ENCODE data around the gene DYRK1B.

The DYRK1B gene

DNA sequence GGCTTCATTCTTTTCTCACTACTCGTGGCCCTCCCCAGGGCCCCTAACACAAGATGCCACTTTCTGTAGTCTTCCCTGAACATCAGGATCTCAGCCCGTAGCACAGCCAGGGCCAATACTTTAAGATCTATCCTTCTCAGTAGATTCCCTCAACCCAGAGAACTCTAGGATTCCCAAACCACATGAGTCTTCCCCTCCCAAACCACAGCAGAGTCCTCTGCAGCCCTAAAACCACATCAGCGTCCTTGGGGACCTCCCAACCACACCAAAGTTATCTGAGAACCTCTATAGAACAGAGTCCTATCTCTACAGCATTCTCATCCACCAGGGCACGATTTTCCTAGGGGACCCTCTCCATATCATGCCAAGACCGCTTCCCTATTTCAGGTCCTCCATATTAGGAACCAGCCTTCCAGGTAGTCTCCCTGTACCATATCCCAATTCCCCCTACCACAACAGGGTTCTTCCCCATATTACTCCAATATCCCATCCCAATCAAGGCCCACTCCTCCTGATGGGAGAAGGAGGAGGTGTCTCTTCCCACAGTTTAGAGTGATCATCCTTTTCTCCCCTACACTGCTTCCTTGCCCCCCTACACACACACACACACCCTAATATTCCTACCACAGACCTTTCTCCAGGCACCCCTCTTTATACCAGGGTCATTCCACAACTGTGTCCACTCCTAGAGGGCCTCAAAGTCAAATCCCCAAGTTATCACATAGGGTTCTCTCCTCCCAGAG, 1.4 kb downstream of the DYRK1B start:
- no peak for DNase-seq (ENCODE audit: extremely low read depth in 1 of 2, low read depth in 1 of 2)

DNA sequence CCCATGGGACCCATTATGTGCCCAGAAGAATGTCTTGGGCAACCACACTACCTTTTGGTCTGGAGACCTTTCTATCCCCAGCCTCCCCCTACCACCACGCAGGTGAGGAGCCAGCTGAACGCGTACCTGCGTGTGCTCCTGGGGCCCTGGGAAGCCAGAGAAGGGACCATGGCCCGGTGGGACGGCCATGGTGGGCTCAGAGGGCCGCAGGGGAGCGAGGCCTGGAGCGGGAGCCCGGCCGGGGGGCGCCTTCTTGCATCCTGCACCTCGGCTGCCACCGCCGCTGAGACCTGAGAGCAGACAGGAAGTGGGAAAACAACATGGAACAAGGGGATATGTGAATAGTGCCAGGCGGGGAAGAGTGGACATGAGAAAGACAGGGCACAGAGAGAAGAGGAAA, 2.3 kb downstream of the DYRK1B start:
- DNase-seq (ENCODE audit: extremely low read depth in 1 of 2, low read depth in 1 of 2): no peak

DNA sequence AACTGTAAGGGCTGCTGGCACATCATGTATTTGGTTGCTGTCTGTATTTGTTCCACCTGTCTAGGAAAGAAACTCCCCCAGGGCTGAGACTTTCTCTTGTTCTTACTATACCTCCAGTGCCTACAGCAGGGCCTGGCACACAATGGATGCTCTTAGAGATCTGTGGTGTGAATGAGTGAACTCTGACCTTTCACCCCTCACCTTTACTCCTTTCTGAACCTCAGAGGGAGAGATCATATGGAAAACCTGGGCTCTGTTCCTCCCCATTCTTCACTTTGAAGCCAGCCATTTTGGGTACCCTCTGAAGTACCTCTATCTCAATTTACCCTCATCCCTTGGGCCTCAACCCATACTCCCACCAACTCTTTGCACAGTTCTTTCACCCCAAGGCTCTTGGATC, 3.1 kb downstream of the DYRK1B start:
- no peak for DNase-seq (ENCODE audit: extremely low read depth in 1 of 2, low read depth in 1 of 2)

DNA sequence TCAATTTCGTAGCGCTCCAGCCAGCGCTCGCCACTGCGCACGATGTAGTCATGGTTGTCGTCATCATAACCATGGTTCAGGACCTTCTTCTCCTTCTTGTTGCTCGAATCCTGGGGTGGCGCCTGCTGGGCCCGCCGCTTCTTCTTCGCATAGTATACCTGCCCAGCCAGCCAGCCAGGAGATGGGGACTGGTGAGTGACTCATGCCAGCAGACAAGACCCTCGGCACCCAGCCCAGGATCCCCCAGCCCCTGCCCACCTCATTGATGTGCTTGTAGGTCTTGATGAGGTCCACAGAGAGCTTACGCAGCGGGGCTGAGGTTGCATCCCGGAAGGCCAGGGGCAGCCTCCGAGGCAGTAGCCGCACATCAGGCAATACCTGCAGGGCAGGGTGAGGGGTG, 3.6 kb downstream of the DYRK1B start:
- no peak for DNase-seq (ENCODE audit: extremely low read depth in 1 of 2, low read depth in 1 of 2)

DNA sequence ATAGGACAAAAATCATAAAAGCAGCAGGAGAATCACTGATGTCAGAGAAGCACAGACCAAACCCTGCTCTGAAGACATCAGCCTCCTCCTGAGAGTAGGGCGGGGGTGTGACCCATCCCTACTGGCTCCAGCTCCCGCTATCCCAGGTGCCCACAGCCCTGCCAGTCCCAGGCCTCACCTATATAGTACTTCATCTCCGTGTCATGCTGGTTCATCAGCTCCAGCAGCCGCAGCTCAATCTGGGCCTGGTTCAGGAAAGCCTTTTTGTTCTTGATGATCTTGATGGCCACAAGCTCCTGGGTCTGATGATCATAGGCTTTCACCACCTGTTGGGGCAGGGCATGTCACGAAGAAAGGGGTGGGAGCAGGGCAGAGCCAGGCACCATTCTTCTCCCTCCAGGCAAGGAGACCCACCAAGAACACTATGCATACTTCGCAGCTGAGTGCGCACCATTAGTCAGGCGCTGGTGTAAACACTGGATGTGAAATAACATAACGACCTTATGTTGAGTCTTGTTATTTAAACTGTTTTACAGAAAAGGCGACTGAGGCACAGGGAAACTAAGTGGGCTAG, 4.2 kb downstream of the DYRK1B start:
- DNase-seq (ENCODE audit: extremely low read depth in 1 of 2, low read depth in 1 of 2): no peak

DNA sequence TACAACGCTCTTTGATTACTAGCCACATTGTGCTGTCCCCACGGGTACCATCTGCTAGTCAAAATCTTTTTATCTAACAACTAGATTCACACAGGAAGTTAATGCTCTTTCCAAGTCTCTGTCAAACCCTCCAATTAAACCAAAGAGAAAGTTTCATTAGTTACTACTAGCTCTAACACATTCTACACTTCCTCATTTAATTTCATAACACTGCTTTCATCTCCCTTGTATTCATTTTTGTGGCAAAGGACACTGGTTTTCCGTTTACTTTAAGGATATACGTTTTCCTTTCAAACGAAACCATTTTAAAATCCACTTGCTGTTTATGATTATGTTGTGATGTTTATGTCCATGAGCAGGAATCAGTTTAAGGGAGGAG, 5.3 kb downstream of the DYRK1B start:
- no peak for DNase-seq (ENCODE audit: extremely low read depth in 1 of 2, low read depth in 1 of 2)

DNA sequence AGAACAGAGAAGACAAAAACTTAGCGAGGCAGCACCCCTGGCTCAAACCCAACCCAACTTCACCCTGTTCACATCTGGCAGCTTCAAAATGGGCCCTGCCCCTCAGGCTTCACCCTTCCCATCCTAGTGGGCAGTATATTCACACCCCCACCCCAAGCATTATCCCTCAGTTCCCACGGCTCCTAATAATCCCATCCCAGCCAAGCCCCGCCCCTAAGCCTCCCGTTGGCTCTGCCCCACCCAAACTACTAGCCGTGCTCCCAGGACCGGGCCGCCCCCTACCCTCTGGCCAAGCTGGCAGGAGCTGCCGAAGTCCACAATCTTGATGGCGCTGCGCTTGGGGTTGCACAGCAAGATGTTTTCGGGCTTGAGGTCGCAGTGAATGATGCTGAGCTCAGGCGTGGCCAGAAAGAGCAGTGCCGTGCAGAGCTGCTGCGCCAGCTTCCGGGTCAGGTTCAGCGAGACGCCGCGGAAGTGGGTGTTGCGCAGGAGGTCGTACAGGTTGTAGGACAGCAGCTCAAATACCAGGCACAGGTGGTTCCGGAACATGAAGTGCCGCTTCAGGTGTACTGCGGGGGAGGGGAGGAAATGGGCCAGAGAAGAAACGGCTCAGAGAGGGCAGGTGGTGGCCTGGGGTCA, 5.8 kb downstream of the DYRK1B start:
- DNase-seq (ENCODE audit: extremely low read depth in 1 of 2, low read depth in 1 of 2): no peak

DNA sequence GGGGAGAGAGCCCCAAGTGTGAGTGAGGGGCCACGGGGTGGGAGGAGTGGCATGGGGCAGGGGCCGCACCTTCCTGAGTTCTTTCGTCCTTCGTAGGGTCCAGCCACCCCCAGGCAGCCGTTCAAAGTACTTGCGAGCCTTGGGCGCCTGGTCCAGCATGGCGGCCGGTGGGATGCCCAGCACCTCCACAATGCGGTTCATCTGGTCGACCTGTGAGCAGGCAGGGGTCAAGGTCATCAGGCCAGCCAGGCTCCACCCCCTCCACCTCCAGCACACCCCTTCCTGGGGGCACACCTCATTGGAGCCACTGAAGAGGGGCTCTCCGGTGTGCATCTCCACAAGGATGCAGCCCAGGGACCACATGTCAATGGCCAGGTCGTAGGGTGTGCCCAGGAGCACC, 6.7 kb downstream of the DYRK1B start:
- DNase-seq (ENCODE audit: extremely low read depth in 1 of 2, low read depth in 1 of 2): no peak

DNA sequence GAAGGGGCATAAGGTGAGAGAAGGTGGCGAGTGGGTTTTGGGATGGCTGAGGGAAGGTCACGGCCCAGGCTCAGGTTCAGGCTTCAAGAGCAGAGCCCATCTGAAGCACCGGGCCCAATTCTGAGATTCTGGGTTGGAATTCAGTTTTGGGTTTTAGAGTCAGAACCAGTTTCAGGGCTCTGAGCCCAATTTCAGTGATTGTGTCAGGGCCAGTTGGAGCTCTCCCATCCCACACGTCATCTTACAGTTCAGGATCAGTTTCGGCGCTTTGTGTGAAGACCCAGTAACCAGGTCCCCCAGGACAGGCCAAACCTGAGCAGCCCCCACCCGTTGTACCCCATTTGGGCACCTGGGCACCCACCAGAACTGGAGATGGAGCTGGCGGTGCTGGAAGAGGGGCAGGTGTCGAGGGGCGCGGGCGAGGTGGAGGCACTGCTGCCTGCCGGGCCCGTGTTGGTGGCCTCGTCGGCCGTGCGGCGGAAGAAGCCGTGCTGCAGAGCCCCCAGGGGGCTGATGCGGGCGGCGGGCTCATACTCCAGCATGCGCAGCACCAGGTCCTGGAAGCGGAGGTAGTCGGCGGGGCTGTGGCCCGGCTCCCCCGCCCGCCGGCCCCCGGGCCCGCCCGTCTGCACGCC, 7.5 kb downstream of the DYRK1B start:
- no peak for DNase-seq (ENCODE audit: extremely low read depth in 1 of 2, low read depth in 1 of 2)

DNA sequence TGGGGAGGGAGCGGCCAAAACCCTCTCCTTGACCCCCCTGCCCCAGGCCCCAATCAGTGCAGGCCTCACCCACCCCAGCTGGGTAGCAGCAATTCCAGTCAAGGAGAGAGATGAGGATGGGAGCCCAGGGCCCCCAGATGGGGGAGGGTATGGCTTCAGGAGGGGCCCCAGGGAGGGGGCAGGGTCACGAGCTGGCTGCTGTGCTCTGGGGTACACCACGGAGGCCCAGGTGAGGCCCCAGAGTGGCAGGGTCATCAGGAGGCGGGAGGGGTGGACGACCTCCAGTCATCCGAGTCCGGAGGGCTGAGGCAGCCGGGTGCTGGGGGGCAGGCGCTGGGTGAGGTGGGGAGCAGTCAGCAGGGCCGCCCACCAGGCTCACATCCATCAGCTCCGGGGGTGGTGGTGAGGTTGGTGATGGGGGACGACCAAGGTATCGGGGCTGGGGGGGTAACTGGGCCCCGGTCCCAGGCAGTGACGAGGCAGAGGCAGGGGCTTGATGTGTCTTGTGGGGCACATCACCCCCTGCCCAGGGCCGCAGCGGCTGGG, 8.4 kb downstream of the DYRK1B start:
- DNase-seq (ENCODE audit: extremely low read depth in 1 of 2, low read depth in 1 of 2): no peak

DNA sequence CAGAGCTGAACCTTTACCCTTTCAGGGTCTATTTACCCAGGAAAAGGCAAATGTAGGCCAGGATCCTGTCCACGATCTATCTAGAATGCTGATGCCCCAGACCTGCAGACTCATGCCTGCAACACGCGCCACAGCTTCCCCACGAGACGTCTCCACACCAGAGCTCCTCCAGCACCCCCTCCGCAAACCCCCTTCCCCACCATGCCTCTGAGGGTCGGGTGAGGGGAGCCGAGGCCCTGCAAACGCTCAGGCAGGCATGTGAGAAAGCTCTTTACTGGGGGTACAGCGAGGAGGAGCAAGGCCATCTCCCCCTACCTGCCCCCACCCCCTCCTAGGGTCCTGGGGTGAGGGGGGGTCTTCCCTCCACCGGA, 8.9 kb downstream of the DYRK1B start:
- no peak for DNase-seq (ENCODE audit: extremely low read depth in 1 of 2, low read depth in 1 of 2)

DNA sequence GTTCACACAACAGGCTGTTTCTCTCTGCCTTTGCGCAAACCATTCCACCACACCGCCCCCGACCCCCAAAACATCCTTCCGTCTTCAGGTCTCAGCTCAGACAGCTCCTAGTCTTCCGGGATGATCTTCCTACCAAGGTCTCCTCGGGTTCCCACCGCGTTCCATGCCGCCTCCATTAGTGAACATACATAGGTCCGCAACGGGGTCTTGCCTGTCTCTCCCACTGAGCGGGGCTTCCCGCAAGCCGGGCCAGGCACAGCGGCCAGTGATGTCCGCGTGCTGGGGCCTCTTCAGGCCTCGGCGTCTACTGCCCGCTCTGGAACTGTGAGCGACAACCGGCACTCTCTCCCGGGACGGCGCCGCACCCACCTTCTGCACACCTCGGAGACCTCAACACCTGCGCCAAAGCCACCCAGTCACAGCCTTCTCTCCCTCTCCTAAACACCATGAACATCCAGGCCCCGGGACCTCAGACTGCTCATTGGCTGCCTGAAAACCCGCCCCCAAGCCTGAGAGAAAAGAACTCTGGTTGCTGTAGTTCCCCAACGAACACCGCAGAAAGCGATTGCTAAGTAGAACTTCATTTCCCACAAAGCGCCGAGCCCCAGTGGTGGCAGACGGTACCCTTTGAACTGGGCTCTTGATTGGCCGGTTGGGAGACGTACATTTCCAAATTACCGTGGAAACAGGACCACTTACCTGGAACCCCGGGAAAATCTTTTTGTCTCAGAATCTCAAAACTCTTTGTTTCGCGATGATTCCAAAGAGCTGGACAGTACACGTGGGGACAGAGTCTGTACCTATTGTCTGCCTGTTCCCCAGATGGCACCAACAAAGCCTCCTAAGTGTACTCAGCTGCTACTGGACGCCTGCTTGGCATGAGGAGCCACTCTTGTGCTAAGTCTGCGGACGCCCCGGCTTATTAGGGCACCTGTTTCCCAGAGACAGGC, 9.5 kb downstream of the DYRK1B start:
- peak; percentile 58 to 86 for DNase-seq (ENCODE audit: extremely low read depth in 1 of 2, low read depth in 1 of 2)

DNA sequence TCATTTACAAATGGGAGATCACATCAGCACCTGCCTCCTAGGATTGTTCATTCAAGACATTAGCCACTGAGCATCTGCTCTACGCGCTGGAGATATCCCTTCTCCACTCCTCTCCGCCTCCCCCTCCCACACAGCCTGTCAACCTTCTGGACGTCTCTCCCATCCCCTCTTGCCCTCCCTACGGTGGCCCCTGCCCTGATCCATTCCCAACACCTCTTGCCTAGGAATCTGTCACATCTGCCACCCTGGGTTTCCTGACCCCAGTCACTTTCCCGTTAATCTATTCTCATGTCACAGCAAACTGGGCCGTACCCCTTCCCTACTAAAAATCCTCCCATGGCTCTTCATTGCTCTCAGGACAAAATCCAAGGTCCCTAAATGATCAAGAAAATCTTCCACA, 10.3 kb downstream of the DYRK1B start:
- no peak for DNase-seq (ENCODE audit: extremely low read depth in 1 of 2, low read depth in 1 of 2)

DNA sequence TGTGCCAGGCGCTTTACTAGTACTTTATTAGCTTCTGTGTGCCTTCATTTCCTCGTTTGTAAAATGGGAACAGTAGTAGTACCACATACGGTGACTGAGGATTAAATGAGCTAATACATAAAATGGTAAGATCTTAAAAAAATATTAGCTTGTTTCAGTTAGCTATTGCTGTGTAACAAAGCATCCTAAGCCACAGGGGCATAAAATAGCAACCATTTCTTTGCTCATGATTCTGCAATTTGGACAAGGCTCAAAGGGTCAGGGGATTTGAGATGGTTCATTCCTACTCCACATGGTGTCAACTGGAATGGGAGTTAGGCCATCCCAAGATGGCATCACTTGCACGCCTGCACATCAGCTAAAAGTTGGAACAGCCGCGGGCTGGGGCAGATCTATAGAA, 13.3 kb downstream of the DYRK1B start:
- DNase-seq (ENCODE audit: extremely low read depth in 1 of 2, low read depth in 1 of 2): no peak

DNA sequence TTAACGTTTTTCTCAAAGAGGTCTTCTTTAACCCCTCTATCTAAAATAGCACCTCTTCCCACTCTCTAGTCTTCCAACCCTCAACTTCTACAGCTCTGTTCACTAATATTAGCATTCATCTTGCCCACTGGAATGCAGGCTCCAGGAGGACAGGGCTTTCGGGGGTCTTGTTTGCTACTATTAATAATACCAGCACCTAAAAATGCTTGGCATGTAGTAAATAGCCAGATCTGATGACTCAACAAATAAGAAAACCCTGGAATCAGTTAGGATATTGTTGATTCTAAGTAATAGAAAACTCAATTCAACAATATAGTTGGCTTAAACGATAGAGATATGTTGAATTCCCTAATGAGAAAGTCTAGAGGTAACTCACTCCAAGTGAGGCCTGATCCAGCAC, 14.2 kb downstream of the DYRK1B start:
- DNase-seq (ENCODE audit: extremely low read depth in 1 of 2, low read depth in 1 of 2): no peak

DNA sequence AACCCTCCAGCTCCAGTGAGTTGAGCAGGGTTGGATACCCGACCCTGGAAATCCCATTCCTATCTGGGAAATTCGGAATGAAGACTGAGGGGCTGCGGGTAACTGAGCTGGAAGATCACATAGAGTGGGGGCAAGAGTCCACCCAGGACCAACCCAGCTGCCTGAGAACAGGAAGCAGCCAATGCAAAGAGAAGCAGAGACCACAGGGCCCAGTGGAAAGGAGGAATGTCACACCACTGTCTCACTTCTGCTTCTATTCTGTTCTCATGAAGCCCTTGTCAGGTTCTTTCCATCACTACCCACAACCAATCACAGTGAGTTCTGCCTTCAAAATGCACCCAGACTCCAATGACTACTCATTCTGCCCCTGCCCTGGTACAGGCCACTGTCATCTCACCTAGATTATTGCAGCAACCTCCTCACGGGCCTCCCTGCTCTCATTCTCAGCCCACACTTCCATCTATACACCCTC, 15.3 kb downstream of the DYRK1B start:
- DNase-seq (ENCODE audit: extremely low read depth in 1 of 2, low read depth in 1 of 2): no peak

DNA sequence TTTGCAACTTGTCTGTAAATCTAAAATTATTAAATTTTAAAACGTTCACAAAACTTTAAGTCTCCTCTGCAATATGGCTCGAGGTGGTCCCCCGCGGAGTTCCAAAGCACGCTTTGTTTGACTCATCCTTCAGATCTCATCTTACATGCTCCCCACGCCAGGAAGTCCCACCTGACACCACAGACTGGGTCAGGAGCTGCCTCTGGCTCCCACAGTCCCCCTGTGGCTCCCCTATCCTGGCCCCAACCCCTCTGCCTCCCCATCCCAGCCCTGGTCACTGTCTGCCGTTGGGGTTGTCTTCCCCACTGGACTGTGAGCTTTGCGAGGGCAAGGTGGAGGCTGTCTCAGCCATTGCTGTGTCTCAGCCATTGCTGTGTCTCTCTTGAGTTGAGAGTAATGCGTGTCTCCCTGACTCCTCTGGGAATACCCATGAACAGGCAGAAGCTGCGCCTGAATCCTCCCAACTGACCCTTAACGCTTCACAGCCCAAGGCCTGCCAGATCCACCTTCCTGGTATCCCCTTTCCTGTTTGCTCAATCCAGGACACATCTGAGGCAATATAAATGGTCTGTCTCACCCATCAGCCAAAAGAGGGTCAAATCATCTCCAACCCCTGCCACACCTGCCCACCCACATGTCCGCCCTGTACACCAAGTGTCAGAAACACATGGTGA, 15.9 kb downstream of the DYRK1B start:
- no peak for DNase-seq (ENCODE audit: extremely low read depth in 1 of 2, low read depth in 1 of 2)

DNA sequence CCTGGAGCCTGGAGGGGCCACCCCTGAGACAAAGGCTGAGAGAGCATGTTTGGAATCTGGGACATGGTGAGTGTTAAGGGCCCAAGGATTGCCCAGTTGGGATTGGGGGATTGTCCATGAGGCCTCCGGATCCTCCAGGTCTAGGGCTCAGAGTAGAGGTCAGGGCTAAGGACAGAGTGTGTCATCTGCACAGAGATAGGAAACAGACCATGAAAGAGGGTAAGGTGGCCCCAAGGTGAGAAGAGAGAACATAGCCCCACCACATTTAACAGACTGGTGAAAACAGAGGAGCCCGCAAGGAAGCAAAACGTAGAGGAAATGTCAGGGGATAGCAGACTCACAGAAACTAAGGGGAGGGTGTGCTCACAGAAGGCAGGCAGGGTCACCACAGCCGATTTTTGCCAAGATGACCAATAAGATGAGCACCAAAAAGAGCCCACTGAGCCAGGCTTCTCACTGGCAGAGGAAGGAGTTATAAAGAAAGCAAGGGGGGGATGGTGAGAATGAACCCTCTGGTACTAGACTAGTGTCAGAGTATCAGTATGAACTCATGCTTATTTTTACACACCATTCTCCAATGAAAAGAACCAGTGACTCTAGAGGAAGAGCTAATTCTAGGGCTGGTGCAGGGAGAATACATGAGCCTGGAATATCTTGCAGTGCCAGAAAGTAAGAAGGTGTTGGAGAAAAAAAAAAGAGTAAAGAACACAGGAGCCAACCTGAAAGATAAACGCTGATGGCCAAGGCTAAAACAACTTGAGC, 17.5 kb downstream of the DYRK1B start:
- DNase-seq (ENCODE audit: extremely low read depth in 1 of 2, low read depth in 1 of 2): no peak

DNA sequence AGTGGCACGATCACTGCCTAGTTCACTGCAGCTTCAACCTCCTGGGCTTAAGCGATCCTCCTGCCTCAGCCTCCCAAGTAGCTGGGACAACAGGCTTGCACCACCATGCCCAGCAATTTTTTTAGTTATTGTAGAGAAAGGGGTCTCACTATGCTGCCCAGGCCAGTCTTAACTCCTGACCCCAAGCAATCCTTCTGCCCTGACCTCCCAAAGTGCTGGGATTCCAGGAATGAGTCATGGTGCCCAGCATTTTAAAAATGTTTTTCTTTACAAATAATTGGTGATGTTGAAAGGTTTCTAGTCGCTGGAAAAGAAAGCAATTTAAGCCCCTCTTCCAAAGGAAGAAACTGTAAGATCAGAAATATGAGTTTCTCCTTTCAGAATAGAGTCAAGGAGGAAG, 19.4 kb downstream of the DYRK1B start:
- DNase-seq (ENCODE audit: extremely low read depth in 1 of 2, low read depth in 1 of 2): no peak
